ENCODE data around the gene EXOC2.

Gene EXOC2

DNA sequence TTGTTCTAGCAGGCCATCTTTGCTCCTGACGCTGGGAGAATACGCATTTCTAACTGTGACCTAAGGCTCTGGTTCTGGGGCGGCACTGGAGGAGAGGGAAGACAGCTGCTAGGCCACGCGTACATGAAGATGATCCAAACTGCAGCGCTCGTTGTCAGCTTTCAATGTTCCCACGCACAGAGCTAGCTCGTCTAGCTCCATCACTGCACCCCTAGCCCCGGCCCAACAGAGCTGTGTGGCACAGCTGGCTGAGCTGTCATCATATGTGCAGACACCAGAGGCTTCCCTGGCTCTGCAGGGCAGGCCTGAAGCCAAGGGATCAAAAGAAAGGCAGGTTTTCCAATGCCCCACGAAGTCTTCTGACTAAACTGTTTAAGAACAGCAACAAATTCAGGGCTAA lies 176.7 kb downstream of the EXOC2 start:
- Histone ChIP-seq H3K79me1 (ENCODE audit: low read length) (no peaks in the 10 kb centered on the region), H3K14ac (ENCODE audit: low read length) (no peak overlapping the region), H3K27ac (ENCODE audit: low read depth, low read length) (no peak overlapping the region), H2BK12ac (ENCODE audit: low read length) (no peak overlapping the region), H4K12ac (ENCODE audit: low read depth, low read length) (no peak overlapping the region), H3K9ac (ENCODE audit: low read length) (no peak overlapping the region), H3K27me3 (ENCODE audit: insufficient read depth, low read length) (no peaks in the 10 kb centered on the region), H3K4me1 (ENCODE audit: control insufficient read depth in 1 of 2, insufficient read depth in 2 of 2, low read length in 2 of 2) (peaks cover 0 to 4% of the 10 kb centered on the region in 2 experiments), H2AFZ (ENCODE audit: insufficient read depth, low read length, poor library complexity) (no peak overlapping the region), H2AK5ac (ENCODE audit: low read length) (no peak overlapping the region), H2BK5ac (ENCODE audit: low read depth, low read length, poor library complexity) (no peak overlapping the region), H3K9me3 (ENCODE audit: insufficient read depth, low read depth, low read length) (peaks cover 10% of the 10 kb centered on the region), H3K4ac (ENCODE audit: low read depth, low read length) (no peak overlapping the region), H3K79me2 (ENCODE audit: control insufficient read depth, insufficient read depth, low read length, poor library complexity) (no peaks in the 10 kb centered on the region), H2BK120ac (ENCODE audit: insufficient read depth, low read length, poor library complexity) (no peak overlapping the region), H3K4me2 (ENCODE audit: low read length) (no peak overlapping the region), H3K23ac (ENCODE audit: low read length) (no peak overlapping the region), H4K91ac (ENCODE audit: low read depth, low read length) (no peak overlapping the region), H3K18ac (ENCODE audit: low read length) (no peak overlapping the region), H3K4me3 (ENCODE audit: low read depth, low read length) (no peak overlapping the region), H3K36me3 (ENCODE audit: control insufficient read depth in 1 of 2, insufficient read depth in 2 of 2, low read length in 2 of 2) (peaks cover 4 to 5% of the 10 kb centered on the region in 2 experiments), H4K8ac (ENCODE audit: low read depth, low read length) (no peak overlapping the region)
- no CpG with 5 or more reads among the region's 11 CpGs for WGBS (ENCODE audit: extremely low coverage, insufficient coverage, insufficient read length)
- DNase-seq, result no peak

DNA sequence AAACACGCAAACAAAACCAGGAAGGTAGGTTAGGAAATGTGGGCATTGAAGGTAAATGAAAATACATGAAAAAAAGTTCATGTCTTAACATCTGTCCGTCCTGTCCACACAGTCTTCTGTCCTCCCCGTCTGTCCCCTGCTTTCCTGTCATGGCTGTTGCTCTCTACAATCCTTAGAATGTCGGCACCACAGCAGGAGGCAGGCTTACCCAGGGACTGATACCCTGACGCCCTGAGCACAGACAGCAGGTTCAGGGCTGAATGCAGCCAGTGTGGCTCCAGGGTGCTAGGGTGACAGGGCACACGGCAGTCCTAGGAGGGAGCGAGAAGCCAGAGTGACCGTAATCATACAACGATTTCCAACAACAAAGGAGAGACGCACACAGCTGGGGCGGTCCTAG lies 177.7 kb downstream of the EXOC2 start:
- Histone ChIP-seq H3K4ac (ENCODE audit: low read depth, low read length) (no peak overlapping the region), H4K91ac (ENCODE audit: low read depth, low read length) (no peak overlapping the region), H3K23ac (ENCODE audit: low read length) (no peak overlapping the region), H3K9ac (ENCODE audit: low read length) (no peak overlapping the region), H2BK12ac (ENCODE audit: low read length) (no peak overlapping the region), H3K36me3 (ENCODE audit: control insufficient read depth in 1 of 2, insufficient read depth in 2 of 2, low read length in 2 of 2) (no peaks in the 10 kb centered on the region), H3K79me2 (ENCODE audit: control insufficient read depth, insufficient read depth, low read length, poor library complexity) (no peaks in the 10 kb centered on the region), H2BK5ac (ENCODE audit: low read depth, low read length, poor library complexity) (no peak overlapping the region), H3K9me3 (ENCODE audit: insufficient read depth, low read depth, low read length) (peaks cover 4% of the 10 kb centered on the region), H3K4me1 (ENCODE audit: control insufficient read depth in 1 of 2, insufficient read depth in 2 of 2, low read length in 2 of 2) (peaks cover 0 to 4% of the 10 kb centered on the region in 2 experiments), H2AK5ac (ENCODE audit: low read length) (no peak overlapping the region), H3K4me2 (ENCODE audit: low read length) (no peak overlapping the region), H4K8ac (ENCODE audit: low read depth, low read length) (no peak overlapping the region), H3K27me3 (ENCODE audit: insufficient read depth, low read length) (no peaks in the 10 kb centered on the region), H3K79me1 (ENCODE audit: low read length) (no peaks in the 10 kb centered on the region), H3K4me3 (ENCODE audit: low read depth, low read length) (no peak overlapping the region), H2AFZ (ENCODE audit: insufficient read depth, low read length, poor library complexity) (no peak overlapping the region), H4K12ac (ENCODE audit: low read depth, low read length) (no peak overlapping the region), H2BK120ac (ENCODE audit: insufficient read depth, low read length, poor library complexity) (no peak overlapping the region), H3K18ac (ENCODE audit: low read length) (no peak overlapping the region), H3K27ac (ENCODE audit: low read depth, low read length) (no peak overlapping the region), H3K14ac (ENCODE audit: low read length) (no peak overlapping the region)
- WGBS (ENCODE audit: extremely low coverage, insufficient coverage, insufficient read length), result no CpG with 5 or more reads among the region's 11 CpGs
- DNase-seq, result no peak

DNA sequence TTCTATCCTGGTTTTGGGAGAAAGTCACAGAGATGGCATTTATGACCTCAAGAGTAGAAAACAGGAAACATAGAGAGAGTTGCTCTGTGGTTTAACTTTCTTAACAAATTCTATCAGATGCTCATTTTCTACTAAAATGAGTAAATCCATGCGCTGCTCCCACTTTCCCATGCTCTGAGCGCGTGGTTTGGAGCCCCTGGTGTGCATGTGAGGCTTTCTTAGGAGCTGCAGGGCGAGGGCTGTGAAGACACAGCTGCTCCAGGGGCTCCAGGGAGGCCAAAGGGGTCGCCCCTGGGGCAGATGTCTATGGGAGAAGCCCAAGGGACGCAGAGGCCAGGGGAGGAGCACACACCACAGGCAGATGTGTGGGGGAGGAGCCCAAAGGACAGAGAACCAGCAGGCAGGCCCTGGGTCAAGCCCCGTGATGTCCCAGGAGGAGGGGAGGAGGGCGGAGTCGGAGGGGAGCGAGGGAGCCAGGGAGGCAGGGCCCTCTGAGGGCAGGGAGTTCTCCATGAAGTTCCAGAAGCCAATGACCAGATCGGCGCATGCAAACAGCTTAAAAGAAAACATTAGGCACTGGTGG lies 178.5 kb downstream of the EXOC2 start:
- Histone ChIP-seq H3K4me1 (ENCODE audit: control insufficient read depth in 1 of 2, insufficient read depth in 2 of 2, low read length in 2 of 2) (peaks cover 0 to 4% of the 10 kb centered on the region in 2 experiments), H3K79me2 (ENCODE audit: control insufficient read depth, insufficient read depth, low read length, poor library complexity) (no peaks in the 10 kb centered on the region), H3K4me3 (ENCODE audit: low read depth, low read length) (no peak overlapping the region), H4K8ac (ENCODE audit: low read depth, low read length) (no peak overlapping the region), H4K12ac (ENCODE audit: low read depth, low read length) (no peak overlapping the region), H3K36me3 (ENCODE audit: control insufficient read depth in 1 of 2, insufficient read depth in 2 of 2, low read length in 2 of 2) (no peaks in the 10 kb centered on the region), H3K9ac (ENCODE audit: low read length) (no peak overlapping the region), H2AFZ (ENCODE audit: insufficient read depth, low read length, poor library complexity) (no peak overlapping the region), H3K18ac (ENCODE audit: low read length) (no peak overlapping the region), H2BK12ac (ENCODE audit: low read length) (no peak overlapping the region), H3K27me3 (ENCODE audit: insufficient read depth, low read length) (no peaks in the 10 kb centered on the region), H3K9me3 (ENCODE audit: insufficient read depth, low read depth, low read length) (peaks cover 4% of the 10 kb centered on the region), H2AK5ac (ENCODE audit: low read length) (no peak overlapping the region), H4K91ac (ENCODE audit: low read depth, low read length) (no peak overlapping the region), H3K27ac (ENCODE audit: low read depth, low read length) (no peak overlapping the region), H3K4me2 (ENCODE audit: low read length) (no peak overlapping the region), H3K14ac (ENCODE audit: low read length) (no peak overlapping the region), H3K4ac (ENCODE audit: low read depth, low read length) (no peak overlapping the region), H2BK5ac (ENCODE audit: low read depth, low read length, poor library complexity) (no peak overlapping the region), H3K79me1 (ENCODE audit: low read length) (no peaks in the 10 kb centered on the region), H2BK120ac (ENCODE audit: insufficient read depth, low read length, poor library complexity) (no peak overlapping the region), H3K23ac (ENCODE audit: low read length) (no peak overlapping the region)
- DNase-seq, result no peak
- WGBS (ENCODE audit: extremely low coverage, insufficient coverage, insufficient read length), result no CpG with 5 or more reads among the region's 12 CpGs

DNA sequence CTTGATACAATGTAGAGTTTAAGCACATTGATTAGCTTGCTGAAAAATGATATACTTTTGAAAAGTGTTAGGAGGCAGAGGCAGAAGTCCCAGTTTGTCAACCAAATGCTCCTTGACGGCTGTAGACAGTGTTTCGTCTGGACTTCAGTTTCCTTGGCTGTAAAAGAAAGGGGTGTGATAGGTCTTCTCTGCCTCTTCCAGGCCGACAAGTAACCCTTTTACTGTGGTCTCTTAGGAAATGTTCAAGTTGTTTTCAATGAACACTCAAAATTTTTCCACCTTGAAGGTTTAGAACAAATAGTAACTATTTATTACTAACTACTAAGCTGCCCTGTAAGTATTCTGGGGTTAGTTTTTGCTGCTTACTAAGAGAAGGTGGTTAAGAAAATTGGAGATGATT lies 179.0 kb downstream of the EXOC2 start:
- Histone ChIP-seq H4K8ac (ENCODE audit: low read depth, low read length) (no peak overlapping the region), H2AK5ac (ENCODE audit: low read length) (no peak overlapping the region), H3K4ac (ENCODE audit: low read depth, low read length) (no peak overlapping the region), H2BK5ac (ENCODE audit: low read depth, low read length, poor library complexity) (no peak overlapping the region), H2AFZ (ENCODE audit: insufficient read depth, low read length, poor library complexity) (no peak overlapping the region), H4K12ac (ENCODE audit: low read depth, low read length) (no peak overlapping the region), H3K18ac (ENCODE audit: low read length) (no peak overlapping the region), H2BK120ac (ENCODE audit: insufficient read depth, low read length, poor library complexity) (no peak overlapping the region), H3K23ac (ENCODE audit: low read length) (no peak overlapping the region), H3K36me3 (ENCODE audit: control insufficient read depth in 1 of 2, insufficient read depth in 2 of 2, low read length in 2 of 2) (no peaks in the 10 kb centered on the region), H2BK12ac (ENCODE audit: low read length) (no peak overlapping the region), H3K9ac (ENCODE audit: low read length) (no peak overlapping the region), H3K27me3 (ENCODE audit: insufficient read depth, low read length) (no peaks in the 10 kb centered on the region), H3K4me3 (ENCODE audit: low read depth, low read length) (no peak overlapping the region), H4K91ac (ENCODE audit: low read depth, low read length) (no peak overlapping the region), H3K9me3 (ENCODE audit: insufficient read depth, low read depth, low read length) (peaks cover 4% of the 10 kb centered on the region), H3K27ac (ENCODE audit: low read depth, low read length) (no peak overlapping the region), H3K14ac (ENCODE audit: low read length) (no peak overlapping the region), H3K4me2 (ENCODE audit: low read length) (no peak overlapping the region), H3K4me1 (ENCODE audit: control insufficient read depth in 1 of 2, insufficient read depth in 2 of 2, low read length in 2 of 2) (peaks cover 0 to 4% of the 10 kb centered on the region in 2 experiments), H3K79me1 (ENCODE audit: low read length) (no peaks in the 10 kb centered on the region), H3K79me2 (ENCODE audit: control insufficient read depth, insufficient read depth, low read length, poor library complexity) (no peaks in the 10 kb centered on the region)
- no peak for DNase-seq
- no CpG with 5 or more reads among the region's 3 CpGs for WGBS (ENCODE audit: extremely low coverage, insufficient coverage, insufficient read length)
